Measurements from ENCODE around the gene DUOXA1.

DNA sequence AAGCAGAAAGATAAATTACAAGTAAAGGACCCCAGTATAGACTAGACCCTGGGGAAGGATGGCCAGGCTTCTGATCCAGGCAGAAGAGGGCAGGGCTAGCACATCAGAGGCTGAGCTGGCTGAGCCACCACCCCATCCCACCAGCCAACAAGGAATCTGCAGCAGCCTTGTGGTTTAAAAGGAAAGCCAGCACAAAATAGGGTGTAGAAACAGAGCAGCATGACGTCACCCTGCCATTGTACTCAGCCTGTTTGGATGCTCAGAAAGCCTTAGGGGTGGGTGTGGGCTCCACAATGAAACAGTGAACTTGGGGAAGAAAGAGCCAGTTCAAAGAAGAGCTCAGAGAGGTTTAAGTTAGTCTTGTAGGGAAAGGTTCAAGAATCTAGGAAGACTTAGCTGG is 28.3 kb upstream of the DUOXA1 start:
- TF ChIP-seq, protein P1, sequence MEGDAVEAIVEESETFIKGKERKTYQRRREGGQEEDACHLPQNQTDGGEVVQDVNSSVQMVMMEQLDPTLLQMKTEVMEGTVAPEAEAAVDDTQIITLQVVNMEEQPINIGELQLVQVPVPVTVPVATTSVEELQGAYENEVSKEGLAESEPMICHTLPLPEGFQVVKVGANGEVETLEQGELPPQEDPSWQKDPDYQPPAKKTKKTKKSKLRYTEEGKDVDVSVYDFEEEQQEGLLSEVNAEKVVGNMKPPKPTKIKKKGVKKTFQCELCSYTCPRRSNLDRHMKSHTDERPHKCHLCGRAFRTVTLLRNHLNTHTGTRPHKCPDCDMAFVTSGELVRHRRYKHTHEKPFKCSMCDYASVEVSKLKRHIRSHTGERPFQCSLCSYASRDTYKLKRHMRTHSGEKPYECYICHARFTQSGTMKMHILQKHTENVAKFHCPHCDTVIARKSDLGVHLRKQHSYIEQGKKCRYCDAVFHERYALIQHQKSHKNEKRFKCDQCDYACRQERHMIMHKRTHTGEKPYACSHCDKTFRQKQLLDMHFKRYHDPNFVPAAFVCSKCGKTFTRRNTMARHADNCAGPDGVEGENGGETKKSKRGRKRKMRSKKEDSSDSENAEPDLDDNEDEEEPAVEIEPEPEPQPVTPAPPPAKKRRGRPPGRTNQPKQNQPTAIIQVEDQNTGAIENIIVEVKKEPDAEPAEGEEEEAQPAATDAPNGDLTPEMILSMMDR (IDR thresholded peaks at IDR 0.05; ENCODE audit: borderline replicate concordance, extremely low read depth, low read length, poor library complexity, severe bottlenecking) = no peak
- no peak for TF ChIP-seq EZH2 (IDR thresholded peaks at IDR 0.05; ENCODE audit: borderline replicate concordance, low read depth, low read length, severe bottlenecking)

Data from DND-41 (cell line).